ENCODE measurements around the gene KCNT1. TPM values are rescaled to one million over a fixed set of nuclear protein-coding genes. Genes with fewer than 3 reads are reported as not detected.

KCNT1 gene
- not detected for total RNA-seq

DNA sequence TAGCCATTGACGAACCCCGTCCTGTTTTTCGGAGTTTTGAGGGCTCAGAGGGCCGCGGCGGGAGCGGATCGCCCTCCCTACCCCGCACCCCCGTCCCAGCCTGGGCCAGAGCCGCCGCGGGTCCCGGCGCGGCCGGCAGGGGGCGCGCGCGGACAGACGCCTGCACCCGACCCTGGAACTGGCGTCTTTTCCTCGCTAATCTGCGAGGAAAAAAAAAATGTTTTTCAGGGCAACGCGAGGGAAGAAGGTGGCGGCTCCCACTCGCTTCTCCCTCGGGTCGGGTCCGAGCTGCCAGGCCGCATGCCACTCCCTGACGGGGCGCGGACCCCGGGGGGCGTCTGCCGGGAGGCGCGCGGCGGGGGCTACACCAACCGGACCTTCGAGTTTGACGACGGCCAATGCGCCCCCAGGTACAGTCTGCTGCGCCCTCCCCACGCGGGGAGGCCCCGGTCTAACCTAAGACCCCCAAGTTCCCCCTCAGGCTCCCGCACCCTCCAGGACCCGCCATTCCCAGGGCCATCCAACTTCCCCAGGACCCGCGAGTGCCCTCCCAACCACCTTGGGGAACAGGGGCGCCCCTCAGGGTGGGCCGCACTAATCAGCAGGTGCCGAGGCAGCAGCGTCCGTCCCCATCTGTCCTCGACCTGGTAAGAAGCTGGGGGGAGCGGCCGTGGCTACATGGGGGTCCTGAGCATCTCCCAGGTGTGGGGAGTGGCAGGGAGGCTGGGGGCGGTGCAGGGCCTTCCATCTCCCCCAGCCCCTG lies at the start of gene KCNT1:
Gene KCNT1, plus strand, starts transcription at position 227 of the 763 bp plus-strand sequence. Its CDS starts 74 bp downstream, at position 301.
- peaks cover 3% of the 10 kb centered on the region for H3K27me3 Mint-ChIP-seq

GRCh38 chr9:135655317-135655716 lies 46.7 kb upstream of the KCNT1 start:
- Mint-ChIP-seq H3K27me3 (peaks cover 8% of the 10 kb centered on the region), H3K36me3 (ENCODE audit: low read depth) (no peaks in the 10 kb centered on the region), H3K9me3 (ENCODE audit: low read depth) (peaks cover 4% of the 10 kb centered on the region), H3K4me1 (no peaks in the 10 kb centered on the region), H3K27ac (no peak overlapping the region), H3K4me3 (no peak overlapping the region)
- no peak for ATAC-seq
- ChIA-PET CTCF (no interaction called here), POLR2A (no interaction called here)
- intact Hi-C loops (cut with DNase I, micrococcal nuclease) = no loop called here
- DNase-seq = no peak

More for the DNA sequence above, at the start of gene KCNT1:
- POLR2A ChIA-PET = no interaction called here
- no peak within 1 kb of the TSS for H3K27ac Mint-ChIP-seq
- CTCF ChIA-PET = interaction anchor here (0.6 kb wide), 1 partner anchor 470 kb away, joined by 3 read pairs; no protein-coding TSS in a partner anchor
- no peaks in the 10 kb centered on the region for H3K4me1 Mint-ChIP-seq
- H3K4me3 Mint-ChIP-seq = no peak within 1 kb of the TSS
- DNase-seq (peak; percentile 74), ATAC-seq (peak; percentile 85)
- H3K9me3 Mint-ChIP-seq (ENCODE audit: low read depth) = no peaks in the 10 kb centered on the region
- intact Hi-C loops (cut with DNase I, micrococcal nuclease) = loop anchor here in 1 of 2 experiments (1.0 to 5.0 kb wide), 2 partner anchors 260 to 421 kb away; partner anchors contain the start of gene UBAC1
- no peaks in the 10 kb centered on the region for H3K36me3 Mint-ChIP-seq (ENCODE audit: low read depth)

- H3K4me3 Mint-ChIP-seq = no peak overlapping the region
- no peaks in the 10 kb centered on the region for H3K9me3 Mint-ChIP-seq (ENCODE audit: low read depth)
- DNase-seq (no peak), ATAC-seq (no peak)
- ChIA-PET CTCF (no interaction called here), POLR2A (no interaction called here)
- H3K36me3 Mint-ChIP-seq (ENCODE audit: low read depth) = no peaks in the 10 kb centered on the region
- intact Hi-C loops (cut with DNase I, micrococcal nuclease) = no loop called here
- H3K27ac Mint-ChIP-seq = no peak overlapping the region
- peaks cover 4% of the 10 kb centered on the region for H3K27me3 Mint-ChIP-seq
- H3K4me1 Mint-ChIP-seq = no peaks in the 10 kb centered on the region
These were observed 44.6 kb upstream of the KCNT1 start for GRCh38 chr9:135657416-135657815.

DNA sequence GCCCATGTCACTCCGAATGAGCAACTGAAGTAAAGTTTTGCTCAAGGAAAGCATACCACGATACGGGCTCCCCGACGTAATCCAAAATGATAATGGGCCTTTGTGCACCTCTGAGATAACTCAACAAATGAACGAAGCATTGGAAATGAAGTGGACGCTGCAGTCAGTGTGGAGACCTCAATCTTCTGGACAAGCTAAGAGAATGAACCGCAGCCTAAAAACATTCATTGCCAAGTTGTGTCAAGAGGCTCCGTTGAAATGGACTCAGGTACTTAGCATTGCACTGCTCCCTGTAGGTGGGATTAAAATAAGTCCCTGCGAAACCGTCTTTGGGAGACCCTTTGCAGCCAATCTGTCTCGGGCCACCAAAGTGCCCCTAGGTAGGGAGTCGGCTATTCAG lies 42.7 kb upstream of the KCNT1 start:
- intact Hi-C loops (cut with DNase I, micrococcal nuclease) = no loop called here
- POLR2A ChIA-PET = no interaction called here
- Mint-ChIP-seq H3K4me1 (no peaks in the 10 kb centered on the region), H3K36me3 (ENCODE audit: low read depth) (no peaks in the 10 kb centered on the region), H3K4me3 (no peak overlapping the region), H3K27me3 (peaks cover 2% of the 10 kb centered on the region), H3K9me3 (ENCODE audit: low read depth) (no peaks in the 10 kb centered on the region), H3K27ac (no peak overlapping the region)
- CTCF ChIA-PET = no interaction called here
- ATAC-seq (no peak), DNase-seq (no peak)

DNA sequence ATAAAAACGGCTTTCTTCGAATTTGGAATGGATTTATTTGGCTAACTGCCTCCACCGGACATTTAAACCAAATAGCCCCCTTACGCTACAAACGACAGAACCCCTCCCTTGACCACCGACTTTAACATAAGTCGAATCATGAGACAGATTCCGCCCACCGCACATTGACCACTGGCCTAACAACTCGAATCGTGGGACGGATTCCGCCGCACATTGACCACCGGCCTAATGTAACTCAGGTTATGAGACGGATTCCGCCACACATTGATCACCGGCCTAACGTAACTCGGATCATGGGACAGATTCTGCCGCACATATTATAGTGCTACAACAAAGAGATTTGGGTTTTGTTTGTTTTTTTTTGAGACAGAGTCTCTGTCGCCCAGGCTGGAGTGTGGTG lies 41.6 kb upstream of the KCNT1 start:
- POLR2A ChIA-PET = no interaction called here
- H3K36me3 Mint-ChIP-seq (ENCODE audit: low read depth) = no peaks in the 10 kb centered on the region
- intact Hi-C loops (cut with DNase I, micrococcal nuclease) = no loop called here
- no peak overlapping the region for H3K27ac Mint-ChIP-seq
- CTCF ChIA-PET = no interaction called here
- no peaks in the 10 kb centered on the region for H3K9me3 Mint-ChIP-seq (ENCODE audit: low read depth)
- H3K4me1 Mint-ChIP-seq = no peaks in the 10 kb centered on the region
- DNase-seq (no peak), ATAC-seq (no peak)
- H3K4me3 Mint-ChIP-seq = no peak overlapping the region
- H3K27me3 Mint-ChIP-seq = peaks cover 2% of the 10 kb centered on the region

DNA sequence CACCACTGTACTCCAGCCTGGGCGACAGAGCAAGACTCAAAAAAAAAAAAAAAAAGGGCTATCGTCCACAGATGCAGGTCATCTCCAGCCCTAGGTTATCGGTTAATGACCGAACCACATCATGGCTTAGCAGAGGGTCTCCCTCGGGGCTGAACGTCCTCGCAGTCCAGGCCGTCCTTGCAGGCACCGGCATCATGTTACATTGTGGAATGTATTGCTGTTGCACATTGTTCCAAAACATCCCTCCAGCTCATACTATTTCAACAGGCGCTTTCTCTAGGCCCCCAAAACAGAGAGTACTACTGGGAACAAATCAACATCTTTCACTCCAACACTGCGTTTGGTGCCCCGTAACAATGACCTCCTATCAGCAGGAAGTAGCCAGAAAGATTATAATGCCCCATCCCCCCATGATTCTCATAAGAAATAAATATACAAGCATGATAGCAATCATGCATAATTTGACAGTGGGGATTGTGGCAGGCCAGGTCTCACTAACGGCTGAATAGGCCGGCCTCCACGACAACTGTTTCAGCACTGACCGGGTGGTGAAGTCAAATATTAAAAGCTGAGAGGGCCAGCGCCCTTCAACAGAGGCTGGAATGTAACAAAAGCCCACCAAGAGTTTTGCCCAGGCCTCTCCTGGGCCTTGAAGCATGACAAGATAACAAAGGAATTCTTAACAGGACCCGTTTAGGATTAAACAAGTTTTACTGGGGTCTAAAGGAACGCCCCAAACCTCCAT lies 40.0 kb upstream of the KCNT1 start:
- POLR2A ChIA-PET = no interaction called here
- Mint-ChIP-seq H3K36me3 (ENCODE audit: low read depth) (no peaks in the 10 kb centered on the region), H3K27me3 (peaks cover 2% of the 10 kb centered on the region), H3K4me3 (no peak overlapping the region), H3K4me1 (no peaks in the 10 kb centered on the region), H3K27ac (no peak overlapping the region), H3K9me3 (ENCODE audit: low read depth) (no peaks in the 10 kb centered on the region)
- CTCF ChIA-PET = no interaction called here
- no peak for DNase-seq
- intact Hi-C loops (cut with DNase I, micrococcal nuclease) = no loop called here
- ATAC-seq = no peak

DNA sequence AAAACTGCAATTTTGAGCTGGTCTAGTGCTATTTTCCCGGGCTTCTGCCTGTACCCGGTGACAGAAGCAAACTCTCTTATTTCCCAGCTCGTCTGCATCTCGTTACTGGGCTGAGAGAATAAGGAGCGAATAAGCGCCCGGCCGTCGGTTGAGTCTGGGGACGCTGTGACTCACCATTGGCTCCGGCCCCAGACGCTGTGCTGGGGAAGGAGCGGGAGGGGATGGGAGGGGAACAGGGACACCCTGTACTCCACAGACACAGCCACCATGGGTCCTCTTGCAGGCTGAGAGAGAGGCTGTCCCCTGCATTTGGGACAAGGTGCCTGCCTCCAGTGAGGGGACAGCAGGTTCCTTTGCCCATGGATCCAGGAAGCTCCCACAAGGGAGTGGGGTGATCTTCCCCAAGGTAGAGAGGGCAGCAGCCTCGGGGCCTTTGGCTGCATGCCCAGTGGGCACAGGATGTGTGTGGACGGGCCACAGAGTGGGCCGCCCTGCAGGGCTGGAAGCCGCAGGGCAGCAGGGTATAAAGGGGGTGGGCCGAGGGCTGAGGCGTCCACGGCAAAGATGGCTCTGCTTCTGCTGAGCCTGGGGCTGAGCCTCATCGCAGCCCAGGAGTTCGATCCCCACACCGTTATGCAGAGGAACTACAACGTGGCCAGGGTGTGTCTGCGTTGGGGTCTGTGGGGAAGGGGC lies 39.1 kb upstream of the KCNT1 start, which contains the start of gene LCN9:
Gene LCN9, plus strand, starts transcription at position 552 of the 693 bp plus-strand sequence. Its CDS starts 13 bp downstream, at position 565.
- H3K36me3 Mint-ChIP-seq (ENCODE audit: low read depth) = no peaks in the 10 kb centered on the region
- H3K27me3 Mint-ChIP-seq = peaks cover 2% of the 10 kb centered on the region
- no peak for ATAC-seq
- no peaks in the 10 kb centered on the region for H3K4me1 Mint-ChIP-seq
- DNase-seq = no peak
- H3K9me3 Mint-ChIP-seq (ENCODE audit: low read depth) = no peaks in the 10 kb centered on the region
- POLR2A ChIA-PET = no interaction called here
- CTCF ChIA-PET = no interaction called here
- no peak within 1 kb of the TSS for H3K27ac Mint-ChIP-seq
- H3K4me3 Mint-ChIP-seq = no peak within 1 kb of the TSS
- intact Hi-C loops (cut with DNase I, micrococcal nuclease) = no loop called here

GRCh38 chr9:135663451-135663770 lies 38.6 kb upstream of the KCNT1 start:
- CTCF ChIA-PET = no interaction called here
- H3K27me3 Mint-ChIP-seq = peaks cover 2% of the 10 kb centered on the region
- H3K9me3 Mint-ChIP-seq (ENCODE audit: low read depth) = no peaks in the 10 kb centered on the region
- ATAC-seq = no peak
- POLR2A ChIA-PET = no interaction called here
- no peak for DNase-seq
- H3K4me3 Mint-ChIP-seq = no peak overlapping the region
- no peaks in the 10 kb centered on the region for H3K36me3 Mint-ChIP-seq (ENCODE audit: low read depth)
- intact Hi-C loops (cut with DNase I, micrococcal nuclease) = no loop called here
- no peaks in the 10 kb centered on the region for H3K4me1 Mint-ChIP-seq
- no peak overlapping the region for H3K27ac Mint-ChIP-seq

GRCh38 chr9:135663857-135664256 lies 38.1 kb upstream of the KCNT1 start:
- Mint-ChIP-seq H3K9me3 (ENCODE audit: low read depth) (no peaks in the 10 kb centered on the region), H3K27ac (no peak overlapping the region), H3K4me1 (no peaks in the 10 kb centered on the region), H3K36me3 (ENCODE audit: low read depth) (no peaks in the 10 kb centered on the region), H3K4me3 (no peak overlapping the region), H3K27me3 (peaks cover 2% of the 10 kb centered on the region)
- ATAC-seq (no peak), DNase-seq (no peak)
- intact Hi-C loops (cut with DNase I, micrococcal nuclease) = no loop called here
- POLR2A ChIA-PET = no interaction called here
- CTCF ChIA-PET = no interaction called here

DNA sequence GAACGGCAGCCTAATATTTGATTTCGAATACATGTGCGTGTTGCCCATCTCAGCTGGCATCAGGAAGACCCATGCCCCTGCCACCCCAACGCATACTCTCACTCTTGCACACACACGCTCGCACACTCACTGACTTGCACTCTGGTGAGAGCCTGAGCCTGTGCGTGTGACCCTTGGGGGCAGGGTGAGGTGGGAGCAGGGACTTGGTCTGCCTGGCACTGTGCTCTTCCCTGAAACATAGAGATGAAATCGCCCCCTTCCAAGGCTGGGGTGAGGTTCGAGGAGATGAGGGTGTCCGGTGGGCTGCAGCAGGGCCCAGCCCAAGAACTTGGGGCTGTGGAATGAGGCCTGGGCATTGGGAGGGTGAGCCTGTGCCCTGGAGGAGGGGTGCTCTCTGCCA lies 37.7 kb upstream of the KCNT1 start:
- Mint-ChIP-seq H3K4me3 (no peak overlapping the region), H3K27ac (no peak overlapping the region), H3K36me3 (ENCODE audit: low read depth) (no peaks in the 10 kb centered on the region), H3K4me1 (no peaks in the 10 kb centered on the region), H3K9me3 (ENCODE audit: low read depth) (no peaks in the 10 kb centered on the region), H3K27me3 (peaks cover 2% of the 10 kb centered on the region)
- intact Hi-C loops (cut with DNase I, micrococcal nuclease) = no loop called here
- ChIA-PET CTCF (no interaction called here), POLR2A (no interaction called here)
- no peak for ATAC-seq
- DNase-seq = no peak

DNA sequence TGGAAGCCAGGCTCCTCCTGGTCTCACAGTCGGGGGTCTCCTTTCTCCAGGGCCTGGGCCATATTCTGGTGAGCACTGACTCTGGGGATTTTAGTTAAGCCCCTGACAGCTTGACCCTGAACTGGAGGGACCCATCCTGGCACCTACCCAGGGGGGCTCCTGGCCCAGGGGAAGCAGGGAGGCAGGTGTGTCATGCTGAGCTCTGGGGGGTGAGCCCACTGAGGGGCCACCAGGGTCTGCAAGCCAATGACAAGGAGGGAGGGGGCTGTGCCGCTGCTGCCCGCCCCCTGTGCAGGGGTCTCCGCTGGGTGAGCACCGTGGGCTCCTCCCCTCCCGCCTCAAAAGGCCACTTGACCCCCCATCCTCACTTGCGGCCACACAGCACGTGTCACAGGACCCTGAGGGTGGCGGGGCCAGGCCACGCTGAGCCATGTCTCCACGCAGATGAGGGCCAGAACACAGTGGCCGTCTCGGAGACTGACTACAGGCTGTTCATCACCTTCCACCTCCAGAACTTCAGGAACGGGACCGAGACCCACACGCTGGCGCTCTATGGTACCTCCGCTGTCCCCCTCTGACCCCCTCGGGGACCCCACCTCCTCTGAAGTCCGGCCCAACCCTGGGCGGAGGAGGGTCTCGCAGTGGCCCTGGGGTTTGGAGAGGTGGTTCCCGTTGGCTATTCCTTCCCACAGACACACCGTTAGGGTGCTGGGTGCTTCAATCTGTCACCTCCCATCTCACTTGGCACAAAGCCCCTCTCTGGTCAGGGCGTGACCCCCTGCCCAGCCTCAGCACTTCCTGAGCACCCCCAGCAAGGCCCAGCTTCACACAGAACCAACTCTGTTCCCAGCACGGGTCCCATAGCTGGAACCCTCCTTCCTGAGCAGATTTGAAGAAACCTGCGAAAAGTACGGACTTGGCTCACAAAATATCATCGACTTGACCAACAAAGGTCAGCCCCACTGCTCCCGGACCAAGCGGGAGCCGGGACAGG lies 36.9 kb upstream of the KCNT1 start:
- intact Hi-C loops (cut with DNase I, micrococcal nuclease) = no loop called here
- ATAC-seq (no peak), DNase-seq (no peak)
- ChIA-PET CTCF (no interaction called here), POLR2A (no interaction called here)
- Mint-ChIP-seq H3K27ac (no peak overlapping the region), H3K36me3 (ENCODE audit: low read depth) (no peaks in the 10 kb centered on the region), H3K4me3 (no peak overlapping the region), H3K4me1 (no peaks in the 10 kb centered on the region), H3K27me3 (peaks cover 2% of the 10 kb centered on the region), H3K9me3 (ENCODE audit: low read depth) (no peaks in the 10 kb centered on the region)

Data from activated CD4-positive, alpha-beta T cell treated with anti-CD3 and anti-CD28 coated beads for 36 hours (primary cell).